OCI-LY1 (cell line): ENCODE results near the gene VAMP5.
A peak's percentile ranks its signal among the peaks of the same experiment; 100 is the strongest.

Experiments used
- H2AFZ ChIP-seq: fragments of 200-600 bp; sonication (generic), shearing (Covaris generic); 2 replicates; pipeline ENCODE4 v1.6.0; 2014; ENCODE audit warnings: antibody characterized with exemption, mild to moderate bottlenecking, low read length
- H3F3A ChIP-seq: fragments of 200-600 bp; sonication (generic), shearing (Covaris generic); 2 replicates; pipeline ENCODE4 v1.6.0; 2014; ENCODE audit warnings: mild to moderate bottlenecking, antibody characterized with exemption, low read length, moderate library complexity; ENCODE audit not compliant: insufficient read depth
- H3K27ac ChIP-seq: fragments of 200-600 bp; sonication (generic); 2 replicates; pipeline ENCODE4 v1.5.1; 2014; ENCODE audit warnings: low read length, mixed run types, mild to moderate bottlenecking, low read depth; ENCODE audit not compliant: poor library complexity, severe bottlenecking
- H3K27me3 ChIP-seq: fragments of 200-600 bp; sonication (generic); 2 replicates; pipeline ENCODE4 v1.6.0; 2014; ENCODE audit warnings: antibody characterized with exemption, mild to moderate bottlenecking, low read length, moderate library complexity; ENCODE audit not compliant: insufficient read depth
- H3K36me3 ChIP-seq: fragments of 200-600 bp; sonication (generic); 2 replicates; pipeline ENCODE4 v1.6.1; 2014; ENCODE audit warnings: mild to moderate bottlenecking, antibody characterized with exemption, low read length, moderate library complexity, mixed read lengths; ENCODE audit not compliant: insufficient read depth
- H3K4me1 ChIP-seq: fragments of 200-600 bp; sonication (generic); 2 replicates; pipeline ENCODE4 v1.5.1; 2014; ENCODE audit warnings: mild to moderate bottlenecking, low read length, moderate library complexity; ENCODE audit not compliant: insufficient read depth, severe bottlenecking
- H3K4me2 ChIP-seq: fragments of 200-600 bp; sonication (generic), shearing (Covaris generic); 2 replicates; pipeline ENCODE4 v1.6.1; 2014; ENCODE audit warnings: low read length
- H3K4me3 ChIP-seq: fragments of 200-600 bp; sonication (generic); 2 replicates; pipeline ENCODE4 v1.5.1; 2014; ENCODE audit warnings: low read length, low read depth, mild to moderate bottlenecking, mixed read lengths; ENCODE audit not compliant: poor library complexity, severe bottlenecking
- H3K79me2 ChIP-seq: fragments of 200-600 bp; shearing (Covaris generic); 2 replicates; pipeline ENCODE4 v1.6.1; 2016; ENCODE audit warnings: mixed run types, low read length, mixed read lengths; ENCODE audit not compliant: insufficient read depth
- H3K9ac ChIP-seq: fragments of 200-600 bp; sonication (generic), shearing (Covaris generic); 2 replicates; pipeline ENCODE4 v1.6.1; 2014; ENCODE audit warnings: mild to moderate bottlenecking, low read length, mixed read lengths
- H3K9me2 ChIP-seq: fragments of 200-600 bp; sonication (generic), shearing (Covaris generic); 2 replicates; pipeline ENCODE4 v1.6.1; 2014; ENCODE audit warnings: low read depth, mild to moderate bottlenecking, low read length, mixed read lengths
- H3K9me3 ChIP-seq: fragments of 200-600 bp; shearing (Covaris generic); 2 replicates; pipeline ENCODE4 v1.6.1; 2014; ENCODE audit warnings: low read length, mixed read lengths
- H4K20me1 ChIP-seq: fragments of 200-600 bp; sonication (generic), shearing (Covaris generic); 2 replicates; pipeline ENCODE4 v1.6.0; 2016; ENCODE audit warnings: mild to moderate bottlenecking, low read length; ENCODE audit not compliant: insufficient read depth
- CTCF ChIP-seq: fragments of 200-600 bp; sonication (generic), shearing (Covaris generic); IDR thresholded peaks from 2 replicates; pipeline ENCODE4 v1.5.1; 2017; ENCODE audit warnings: mild to moderate bottlenecking, antibody characterized with exemption, low read length, moderate library complexity, mixed read lengths
- EZH2 ChIP-seq: fragments of 200-600 bp; sonication (generic), shearing (Covaris generic); IDR thresholded peaks from 2 replicates; pipeline ENCODE4 v1.8.0; 2017; ENCODE audit warnings: borderline replicate concordance, mixed run types, mild to moderate bottlenecking, antibody characterized with exemption, low read length, moderate library complexity, mixed read lengths

VAMP5 gene, protein sequence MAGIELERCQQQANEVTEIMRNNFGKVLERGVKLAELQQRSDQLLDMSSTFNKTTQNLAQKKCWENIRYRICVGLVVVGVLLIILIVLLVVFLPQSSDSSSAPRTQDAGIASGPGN

GRCh38 chr2:85584354-85584856, at the start of gene VAMP5:
Gene VAMP5 (plus strand): TSS chr2:85584431. CDS start chr2:85584491, 60 bp downstream.
- Histone ChIP-seq H3K9ac (no peak within 1 kb of the TSS; the same call in 1 of the 2 replicates), H3K27ac (no peak within 1 kb of the TSS), H3F3A (no peaks in the 10 kb centered on the region), H4K20me1 (no peaks in the 10 kb centered on the region), H3K36me3 (peaks cover 51% of the 10 kb centered on the region), H2AFZ (no peak within 1 kb of the TSS), H3K9me3 (no peaks in the 10 kb centered on the region), H3K4me3 (peak within 1 kb of the TSS; percentile 7), H3K27me3 (no peaks in the 10 kb centered on the region), H3K79me2 (no peaks in the 10 kb centered on the region), H3K9me2 (no peaks in the 10 kb centered on the region), H3K4me2 (peak within 1 kb of the TSS; percentile 46; the same call in 1 of the 2 replicates), H3K4me1 (peaks cover 10% of the 10 kb centered on the region)
- TF ChIP-seq CTCF (no peak), EZH2 (no peak)

DNA sequence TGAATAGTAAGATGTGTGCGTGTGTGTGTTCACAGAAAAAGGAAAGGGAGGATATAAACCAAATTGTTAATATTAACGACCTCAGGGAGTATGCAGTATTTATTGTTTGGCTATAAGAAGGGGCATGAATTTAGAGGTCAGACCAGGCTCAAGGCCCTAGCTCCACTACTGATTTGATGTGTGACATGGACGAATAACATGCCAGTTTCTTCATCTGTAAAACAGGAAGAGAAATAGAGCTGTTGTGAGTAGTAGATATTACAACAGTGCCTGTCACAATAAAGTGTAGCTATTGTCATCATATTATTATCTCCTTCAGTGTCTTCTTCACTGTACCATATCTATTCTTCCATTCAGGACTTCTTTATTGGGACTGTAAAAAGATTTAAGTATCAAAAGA, 49.4 kb upstream of the VAMP5 start:
- Histone ChIP-seq H3K27ac (no peak overlapping the region), H2AFZ (no peak overlapping the region), H3K4me2 (no peak overlapping the region), H3K9ac (no peak overlapping the region), H3K4me3 (no peak overlapping the region), H3K4me1 (peaks cover 12% of the 10 kb centered on the region), H3K79me2 (peaks cover 9% of the 10 kb centered on the region), H3K27me3 (no peaks in the 10 kb centered on the region), H3K9me2 (no peaks in the 10 kb centered on the region), H3F3A (no peaks in the 10 kb centered on the region), H4K20me1 (no peaks in the 10 kb centered on the region), H3K9me3 (0 out of 2 replicates have a peak, but pooled peaks cover 2% of the 10 kb centered on the region), H3K36me3 (peaks cover 9% of the 10 kb centered on the region)
- TF ChIP-seq EZH2 (no peak), CTCF (no peak)

- Histone ChIP-seq H3K79me2 (peaks cover 25% of the 10 kb centered on the region), H3K4me1 (peaks cover 24% of the 10 kb centered on the region), H3F3A (no peaks in the 10 kb centered on the region), H3K27ac (no peak overlapping the region), H3K9me2 (no peaks in the 10 kb centered on the region), H3K4me2 (no peak overlapping the region), H3K9ac (no peak overlapping the region), H4K20me1 (0 out of 2 replicates have a peak, but pooled peaks cover 3% of the 10 kb centered on the region), H2AFZ (no peak overlapping the region), H3K36me3 (peaks cover 25% of the 10 kb centered on the region), H3K27me3 (no peaks in the 10 kb centered on the region), H3K9me3 (no peaks in the 10 kb centered on the region), H3K4me3 (no peak overlapping the region)
- no peak for TF ChIP-seq EZH2
- no peak for TF ChIP-seq CTCF
Measured at GRCh38 chr2:85536479-85536878, 47.8 kb upstream of the VAMP5 start.
